HepG2 (cell line): Measurements from ENCODE around the gene FOXD1. TPM values are rescaled to one million over a fixed set of nuclear protein-coding genes. Genes with fewer than 3 reads are reported as not detected.

Experiments used
- ATAC-seq: fragments of 200-7000 bp; cut with Tn5 transposase; 3 replicates; pipeline ENCODE4 v1.9.1; 2020; ENCODE audit warnings: mild to moderate bottlenecking, moderate library complexity
- BruUV-seq: library from RNA; stranded (reverse); fragments of 400-500 nt; replicated peaks from 2 replicates; lab custom pipeline; 2021; lab: Mats Ljungman, UMichigan
- CTCF ChIA-PET: fragments of 300-600 bp; formaldehyde crosslinking; extraction: SDS; loops from one replicate; lab custom pipeline; 2021; ENCODE audit warnings: low total read pairs, inconsistent platforms, low intra/inter-chr PET ratio; lab: Yijun Ruan, JAX
- POLR2A ChIA-PET: fragments of 350-600 bp; sonication (Branson Sonifier 250); formaldehyde crosslinking; loops from one replicate; lab custom pipeline; 2020; ENCODE audit warnings: antibody characterized with exemption, inconsistent platforms; lab: Yijun Ruan, JAX
- DNase-seq: peaks from one replicate; pipeline ENCODE4 v3.0.0-alpha.2; 2015; ENCODE audit warnings: low spot score
- FAIRE-seq: peaks from 3 replicates; lab custom pipeline; 2011; peaks lifted over from hg19 to GRCh38; lab: Jason Lieb, UNC
- H2AFZ ChIP-seq: one replicate; pipeline ENCODE4 v1.6.1; 2011; ENCODE audit warnings: low read length, inconsistent platforms
- H3K27ac ChIP-seq: fragments of 300-600 bp; 3 replicates; pipeline ENCODE4 v1.8.0; 2011; ENCODE audit warnings: mixed run types, mild to moderate bottlenecking, mixed read lengths, low read length, inconsistent platforms; ENCODE audit not compliant: insufficient read depth; ENCODE audit errors: extremely low read length
- H3K27me3 ChIP-seq, 2 experiments: fragments of 200-600 bp in 1 of 2; 2 replicates in 1 of 2; 3 replicates in 1 of 2; pipeline versions ENCODE4 v1.6.0 to v1.8.0; 2011; ENCODE audit warnings: low read length in 2 of 2, mild to moderate bottlenecking in 2 of 2, moderate library complexity in 2 of 2, inconsistent platforms in 1 of 2; ENCODE audit not compliant: insufficient read depth in 2 of 2, control insufficient read depth in 1 of 2
- H3K36me3 ChIP-seq, 2 experiments: fragments of 200-600 bp in 1 of 2; replicated peaks in 1 of 2; 2 replicates in 1 of 2; 3 replicates in 1 of 2; pipeline versions ENCODE4 v1.5.1 to v1.8.0; 2011; ENCODE audit warnings: low read length in 2 of 2, inconsistent platforms in 1 of 2; ENCODE audit not compliant: insufficient read depth in 2 of 2, control insufficient read depth in 1 of 2
- H3K4me1 ChIP-seq: 2 replicates; pipeline ENCODE4 v1.5.1; 2012; ENCODE audit warnings: low read length, inconsistent platforms; ENCODE audit not compliant: insufficient read depth
- H3K4me2 ChIP-seq: 2 replicates; pipeline ENCODE4 v1.6.0; 2011; ENCODE audit warnings: low read depth, low read length, inconsistent platforms
- H3K4me3 ChIP-seq, 3 experiments: fragments of 200-600 bp in 1 of 3; sonication (generic), shearing (Covaris generic) in 1 of 3; replicated peaks in 1 of 3; 2 replicates each; pipeline ENCODE4 v1.5.1; 2011 to 2016; ENCODE audit warnings: low read length in 3 of 3, inconsistent platforms in 2 of 3, low read depth in 2 of 3, mild to moderate bottlenecking in 2 of 3, control low read depth in 1 of 3, mixed read lengths in 1 of 3; ENCODE audit not compliant: insufficient read depth in 1 of 3
- H3K79me2 ChIP-seq: one replicate; pipeline ENCODE4 v1.6.1; 2011; ENCODE audit warnings: low read length, inconsistent platforms; ENCODE audit not compliant: insufficient read depth
- H3K9ac ChIP-seq: 2 replicates; pipeline ENCODE4 v1.6.0; 2011; ENCODE audit warnings: mild to moderate bottlenecking, low read depth, low read length, inconsistent platforms; ENCODE audit not compliant: insufficient read depth
- H3K9me3 ChIP-seq: 2 replicates; pipeline ENCODE4 v1.5.1; 2012; ENCODE audit warnings: mild to moderate bottlenecking, low read length
- H4K20me1 ChIP-seq: 2 replicates; pipeline ENCODE4 v1.6.0; 2011; ENCODE audit warnings: inconsistent platforms, mild to moderate bottlenecking, low read length, moderate library complexity; ENCODE audit not compliant: insufficient read depth
- BCL6 ChIP-seq: IDR thresholded peaks from 2 replicates; pipeline ENCODE4 v1.6.1; 2016; ENCODE audit warnings: missing genetic modification reagents, missing compliant biosample characterization
- DR1 ChIP-seq: sonication (generic); formaldehyde crosslinking; IDR thresholded peaks from 2 replicates; pipeline ENCODE4 v1.8.0; 2021; ENCODE audit warnings: mild to moderate bottlenecking, missing genetic modification reagents, inconsistent platforms
- EZH2 ChIP-seq: conservative IDR thresholded peaks from 2 replicates; pipeline ENCODE4 v1.6.1; 2012; ENCODE audit warnings: mild to moderate bottlenecking, low read depth, low read length, moderate library complexity
- GABPB1 ChIP-seq: IDR thresholded peaks from 2 replicates; pipeline ENCODE4 v1.6.1; 2016; ENCODE audit warnings: mild to moderate bottlenecking, missing genetic modification reagents, moderate library complexity, missing compliant biosample characterization
- HOXA3 ChIP-seq: sonication (generic); formaldehyde crosslinking; IDR thresholded peaks from 2 replicates; pipeline ENCODE4 v1.5.0; 2020; ENCODE audit warnings: missing genetic modification reagents
- IKZF4 ChIP-seq: sonication (generic); formaldehyde crosslinking; IDR thresholded peaks from 2 replicates; pipeline ENCODE4 v1.5.1; 2020; ENCODE audit warnings: borderline replicate concordance, mild to moderate bottlenecking, low read depth, missing genetic modification reagents; ENCODE audit errors: not compliant biosample characterization
- KDM5A ChIP-seq: fragments of 200-600 bp; sonication (generic); IDR thresholded peaks from 2 replicates; pipeline ENCODE4 v1.7.0; 2018; ENCODE audit warnings: antibody characterized with exemption, mild to moderate bottlenecking, low read length, borderline replicate concordance
- MIXL1 ChIP-seq: IDR thresholded peaks from 2 replicates; pipeline ENCODE4 v1.6.1; 2016
- MTF2 ChIP-seq: sonication (generic); formaldehyde crosslinking; IDR thresholded peaks from 2 replicates; pipeline ENCODE4 v1.5.0; 2020; ENCODE audit warnings: missing genetic modification reagents, borderline replicate concordance
- MYPOP ChIP-seq: sonication (generic); formaldehyde crosslinking; IDR thresholded peaks from 2 replicates; pipeline ENCODE4 v1.8.1; 2023; ENCODE audit warnings: mild to moderate bottlenecking, moderate library complexity, missing genetic modification reagents
- PHF8 ChIP-seq: sonication (generic); formaldehyde crosslinking; IDR thresholded peaks from 2 replicates; pipeline ENCODE4 v1.5.0; 2020; ENCODE audit warnings: missing genetic modification reagents
- ZNF263 ChIP-seq: sonication (generic); formaldehyde crosslinking; IDR thresholded peaks from 2 replicates; pipeline ENCODE4 v1.4.0; 2020; ENCODE audit warnings: missing genetic modification reagents
- ZNF414 ChIP-seq: sonication (generic); formaldehyde crosslinking; IDR thresholded peaks from 2 replicates; pipeline ENCODE4 v1.5.0; 2020; ENCODE audit warnings: missing genetic modification reagents
- ZNF430 ChIP-seq: sonication (generic); formaldehyde crosslinking; IDR thresholded peaks from 2 replicates; pipeline ENCODE4 v1.9.0; 2021; ENCODE audit warnings: mild to moderate bottlenecking, missing genetic modification reagents
- ZNF777 ChIP-seq: sonication (generic); formaldehyde crosslinking; IDR thresholded peaks from 2 replicates; pipeline ENCODE4 v1.4.0; 2020; ENCODE audit warnings: missing genetic modification reagents
- ZNF800 ChIP-seq: sonication (generic); formaldehyde crosslinking; IDR thresholded peaks from 2 replicates; pipeline ENCODE4 v1.4.0; 2020; ENCODE audit warnings: missing genetic modification reagents
- ZSCAN9 ChIP-seq: IDR thresholded peaks from 2 replicates; pipeline ENCODE4 v1.6.1; 2016; ENCODE audit warnings: borderline replicate concordance
- WGBS: methylation state at CpG from one replicate; pipeline ENCODE4 v1.1.6; 2017; ENCODE audit warnings: low lambda C conversion rate; 5-methylcytosine and 5-hydroxymethylcytosine counted together
- in situ Hi-C: cut with HindIII; loops from 2 replicates; pipeline ENCODE4 v1.10.0; 2017; ENCODE audit warnings: low pct_unique_long_range_greater_than_20kb; ENCODE audit not compliant: extremely low pct_ligation_motif_present
- intact Hi-C: fragments of 100-400 bp; cut with micrococcal nuclease; formaldehyde crosslinking; loops from one replicate; pipeline ENCODE4 v1.10.0; 2022; ENCODE audit not compliant: unreplicated experiment
- polyA plus RNA-seq, 8 experiments: library from polyadenylated mRNA; depleted of rRNA in 3 of 8; stranded (reverse) in 7 of 8; unstranded in 1 of 8; fragments of >200 nt; fragmentation: Illumina TruSeq in 4 of 8; extraction: Trizol in 4 of 8; gene quantifications; 2 replicates each; pipeline versions ENCODE4 v1.2.1 to v1.2.3, GENCODE V29; 2011 to 2016; ENCODE audit warnings: low read depth in 4 of 8, missing spikeins in 1 of 8, mixed read lengths in 1 of 8; ENCODE audit not compliant: insufficient read depth in 1 of 8
- total RNA-seq, 5 experiments: library from RNA; depleted of rRNA; stranded (reverse); fragments of >200 nt; fragmentation: Illumina TruSeq; extraction: Trizol; gene quantifications; 2 replicates each; pipeline ENCODE4 v1.2.3, GENCODE V29; 2016; ENCODE audit warnings: low read depth in 1 of 5
- TF ChIP-seq, protein P1 (sequence below): sonication (generic); formaldehyde crosslinking; IDR thresholded peaks from 2 replicates; pipeline ENCODE4 v1.5.0; 2020; ENCODE audit warnings: missing genetic modification reagents

The FOXD1 gene
- total and polyA plus RNA-seq, 2 of the 13 experiments (the other 11 are each of a cell fraction or from before 2014, with no cell fraction given), result 0.04 to 0.05 TPM

DNA sequence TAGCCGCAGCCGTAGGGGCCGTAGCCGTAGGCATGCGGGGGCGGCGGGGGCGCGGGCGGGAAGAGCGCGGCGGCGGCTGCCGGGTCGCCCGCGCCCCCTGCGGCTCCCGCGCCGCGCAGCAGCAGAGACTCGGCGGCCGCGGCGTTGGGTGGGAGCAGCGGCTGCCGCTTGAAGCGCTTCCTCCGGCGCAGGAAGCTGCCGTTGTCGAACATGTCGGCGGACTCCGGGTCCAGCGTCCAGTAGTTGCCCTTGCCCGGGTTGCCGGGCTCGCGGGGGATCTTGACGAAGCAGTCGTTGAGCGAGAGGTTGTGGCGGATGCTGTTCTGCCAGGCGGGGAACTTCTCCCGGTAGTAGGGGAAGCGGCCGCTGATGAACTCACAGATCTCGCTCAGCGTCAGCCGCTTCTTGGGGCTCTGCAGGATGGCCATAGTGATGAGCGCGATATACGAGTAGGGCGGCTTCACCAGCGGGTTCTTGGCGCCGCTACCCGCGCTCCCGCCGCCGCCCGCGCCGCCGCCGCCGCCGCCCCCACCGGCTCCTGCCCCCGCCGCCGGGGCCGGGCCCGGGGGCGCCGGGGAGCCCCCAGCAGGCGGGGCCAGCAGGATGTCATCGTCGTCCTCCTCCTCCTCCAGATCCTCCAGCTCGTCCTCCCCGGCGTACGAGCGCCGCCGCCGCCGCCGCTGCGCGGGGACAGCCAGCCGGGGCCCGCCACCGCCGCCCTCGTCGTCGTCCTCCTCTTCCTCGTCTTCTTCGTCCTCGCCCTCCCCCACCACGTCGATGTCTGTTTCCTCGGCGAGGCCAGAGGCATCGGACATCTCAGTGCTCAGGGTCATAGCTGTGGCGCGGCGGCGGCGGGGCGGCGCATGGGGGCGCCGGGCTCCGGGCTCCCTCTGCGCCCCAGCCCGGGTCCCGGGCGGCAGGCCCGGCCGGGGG is 781 bp downstream of the FOXD1 start:
- Histone ChIP-seq H3K27me3 (peaks cover 13 to 83% of the 10 kb centered on the region in 2 experiments), H4K20me1 (no peaks in the 10 kb centered on the region), H3K4me3 (peak overlapping the region; percentile 42 to 72 (median 55); a peak in 4 of 6 replicates), H2AFZ (no peak overlapping the region), H3K4me1 (peaks cover 27% of the 10 kb centered on the region), H3K79me2 (no peaks in the 10 kb centered on the region), H3K4me2 (peak overlapping the region; percentile 74), H3K9ac (no peak overlapping the region), H3K36me3 (no peaks in the 10 kb centered on the region), H3K27ac (no peak overlapping the region), H3K9me3 (no peaks in the 10 kb centered on the region)
- CTCF ChIA-PET, result no interaction called here
- BruUV-seq, result no TSS peak
- 7% methylated on average over 39 of the region's 127 CpGs for WGBS
- DNase-seq (no peak), FAIRE-seq (no peak), ATAC-seq (peak; percentile 25)
- in situ Hi-C loops (loop anchor here (10.0 kb wide), 1 partner anchor 233 kb away; no protein-coding TSS in a partner anchor), intact Hi-C loops (no loop called here)
- POLR2A ChIA-PET, result no interaction called here
- TF ChIP-seq HOXA3 (CRISPR knock-in tag), result 0 out of 2 replicates have a peak, but pooled peaks have one; percentile 22
- TF ChIP-seq PHF8 (CRISPR knock-in tag), result 0 out of 2 replicates have a peak, but pooled peaks have one; percentile 18
- TF ChIP-seq ZNF430 (CRISPR knock-in tag), result no peak
- TF ChIP-seq ZNF800 (CRISPR knock-in tag), result peak; percentile 71; the same call in 1 of the 2 replicates
- no peak for TF ChIP-seq MIXL1 (CRISPR knock-in tag)
- TF ChIP-seq MTF2, result peak; percentile 79; the same call in 1 of the 2 replicates
- TF ChIP-seq GABPB1 (CRISPR knock-in tag), result peak; percentile 37; the same call in 1 of the 2 replicates
- TF ChIP-seq, protein P1, sequence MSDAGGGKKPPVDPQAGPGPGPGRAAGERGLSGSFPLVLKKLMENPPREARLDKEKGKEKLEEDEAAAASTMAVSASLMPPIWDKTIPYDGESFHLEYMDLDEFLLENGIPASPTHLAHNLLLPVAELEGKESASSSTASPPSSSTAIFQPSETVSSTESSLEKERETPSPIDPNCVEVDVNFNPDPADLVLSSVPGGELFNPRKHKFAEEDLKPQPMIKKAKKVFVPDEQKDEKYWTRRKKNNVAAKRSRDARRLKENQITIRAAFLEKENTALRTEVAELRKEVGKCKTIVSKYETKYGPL (CRISPR knock-in tag), result no peak
- no peak for TF ChIP-seq IKZF4 (CRISPR knock-in tag)
- TF ChIP-seq ZSCAN9 (CRISPR knock-in tag), result no peak
- peak; percentile 30; the same call in 1 of the 2 replicates for TF ChIP-seq MYPOP (CRISPR knock-in tag)
- no peak for TF ChIP-seq ZNF414 (CRISPR knock-in tag)
- TF ChIP-seq BCL6 (CRISPR knock-in tag), result peak; percentile 72
- peak; percentile 90 for TF ChIP-seq ZNF777 (CRISPR knock-in tag)
- TF ChIP-seq ZNF263, result peak; percentile 51; the same call in 1 of the 2 replicates
- peak; percentile 73; the same call in 1 of the 2 replicates for TF ChIP-seq EZH2
- TF ChIP-seq DR1 (CRISPR knock-in tag), result no peak
- TF ChIP-seq KDM5A, result no peak
